T-helper 22 cell (primary cell): ENCODE measurements around the gene TGFBR3.

Experiments used
- DNase-seq: peaks from one replicate; pipeline ENCODE4 v3.0.0-alpha.2; 2020; ENCODE audit warnings: low read depth

The TGFBR3 gene

DNA sequence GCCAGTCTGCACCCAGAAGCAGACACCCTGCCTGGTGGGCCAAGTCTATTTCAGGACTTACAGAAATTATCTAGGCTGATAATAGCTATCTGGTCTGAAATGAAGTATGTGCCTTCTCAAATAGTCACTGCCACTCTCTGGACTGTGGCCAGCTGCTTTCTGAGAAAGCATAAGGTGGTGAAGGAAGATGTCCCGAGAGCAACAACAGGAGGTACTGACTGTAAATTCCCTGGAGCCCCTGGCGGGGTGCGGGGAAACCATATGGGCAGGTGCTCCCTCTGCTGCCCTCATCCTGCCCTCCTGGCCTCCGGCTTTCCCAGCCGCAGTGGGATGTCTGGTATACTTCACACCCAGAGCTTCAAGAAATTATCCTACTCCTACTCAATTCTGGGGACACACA, 86.8 kb downstream of the TGFBR3 start:
- no peak for DNase-seq

DNA sequence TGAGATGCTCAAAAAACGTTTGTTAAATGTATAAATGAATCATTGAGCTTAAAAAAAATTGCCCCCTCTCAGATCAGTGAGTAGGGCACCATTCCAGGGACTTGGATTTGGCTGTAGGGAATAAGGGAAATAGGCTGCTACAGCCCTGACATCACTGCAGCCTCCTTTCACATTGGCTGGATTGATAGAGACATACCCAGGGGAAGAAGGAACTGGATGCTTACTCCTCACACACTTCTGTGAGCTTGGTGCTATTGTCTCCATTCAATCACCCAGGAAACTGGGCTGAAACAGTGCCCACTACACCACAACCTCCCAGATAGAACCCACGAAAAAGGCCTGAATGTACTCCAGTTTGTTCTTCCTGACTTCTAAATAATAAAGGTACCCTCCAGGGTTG, 87.2 kb downstream of the TGFBR3 start:
- no peak for DNase-seq

GRCh38 chr1:91798241-91798648, 87.7 kb downstream of the TGFBR3 start:
- DNase-seq: no peak

DNA sequence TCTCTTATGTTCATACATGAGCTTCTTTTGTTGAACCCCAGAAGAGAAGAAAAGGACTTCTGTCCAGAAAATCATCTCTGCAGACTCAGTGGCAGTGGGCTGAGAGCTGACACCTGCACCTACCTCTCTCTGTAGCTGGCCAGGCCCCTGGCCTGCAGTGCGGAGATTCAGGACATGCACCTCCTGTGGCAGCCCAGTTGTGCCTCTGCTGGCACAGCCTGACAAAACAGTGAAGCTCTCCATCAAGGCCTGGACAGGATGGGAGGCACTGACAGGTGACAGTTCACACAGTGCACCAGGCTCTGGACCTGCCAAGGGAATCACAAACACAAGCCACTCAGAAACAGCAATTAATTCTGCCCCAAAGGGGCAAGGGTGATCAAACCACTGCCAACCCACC, 88.8 kb downstream of the TGFBR3 start:
- DNase-seq: no peak

DNA sequence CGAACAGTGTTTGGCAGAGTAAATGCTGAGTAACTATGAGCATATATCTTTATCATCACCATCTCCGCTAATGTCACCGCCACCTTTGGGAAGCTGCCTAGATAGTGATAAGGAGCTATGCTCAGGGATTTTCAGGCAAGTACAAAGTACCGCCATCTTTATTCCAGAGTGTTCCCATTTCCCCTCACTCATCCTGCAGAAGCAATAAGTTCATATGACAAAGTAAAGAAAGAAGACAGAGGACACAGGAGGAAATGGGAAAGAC, 89.6 kb downstream of the TGFBR3 start:
- no peak for DNase-seq

- no peak for DNase-seq
These were observed 90.2 kb downstream of the TGFBR3 start for GRCh38 chr1:91795591-91796389.

- DNase-seq: no peak
These were observed 92.1 kb downstream of the TGFBR3 start for GRCh38 chr1:91793877-91794276.

- no peak for DNase-seq
These were observed 92.8 kb downstream of the TGFBR3 start for GRCh38 chr1:91793189-91793588.

DNA sequence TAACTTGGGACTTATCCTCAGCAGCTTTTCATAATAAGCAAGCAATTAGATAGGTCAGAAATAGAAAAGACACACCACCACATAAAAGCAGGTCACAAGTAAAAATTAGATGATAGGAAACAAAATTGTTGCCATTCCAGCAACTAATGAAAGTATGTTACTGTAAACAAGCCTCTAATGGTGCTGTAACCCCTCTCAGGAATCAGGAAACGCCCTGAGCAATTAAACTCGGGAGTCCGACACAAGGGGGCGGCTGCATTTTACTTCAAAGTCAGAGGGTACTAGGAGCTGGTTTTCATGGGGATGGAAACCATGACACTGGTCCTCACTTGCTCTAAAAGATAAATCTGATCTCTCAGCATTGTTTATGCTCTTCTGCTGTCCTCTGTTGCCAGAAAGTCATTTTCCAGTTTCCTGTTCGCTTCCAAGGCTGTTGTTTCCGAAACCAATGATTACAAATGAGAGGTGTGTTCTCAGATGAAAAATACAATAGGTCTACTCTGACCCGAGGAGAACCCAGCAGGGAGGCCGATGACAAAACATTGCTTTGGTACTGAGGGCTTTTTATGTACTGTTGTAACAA, 93.4 kb downstream of the TGFBR3 start:
- no peak for DNase-seq

DNA sequence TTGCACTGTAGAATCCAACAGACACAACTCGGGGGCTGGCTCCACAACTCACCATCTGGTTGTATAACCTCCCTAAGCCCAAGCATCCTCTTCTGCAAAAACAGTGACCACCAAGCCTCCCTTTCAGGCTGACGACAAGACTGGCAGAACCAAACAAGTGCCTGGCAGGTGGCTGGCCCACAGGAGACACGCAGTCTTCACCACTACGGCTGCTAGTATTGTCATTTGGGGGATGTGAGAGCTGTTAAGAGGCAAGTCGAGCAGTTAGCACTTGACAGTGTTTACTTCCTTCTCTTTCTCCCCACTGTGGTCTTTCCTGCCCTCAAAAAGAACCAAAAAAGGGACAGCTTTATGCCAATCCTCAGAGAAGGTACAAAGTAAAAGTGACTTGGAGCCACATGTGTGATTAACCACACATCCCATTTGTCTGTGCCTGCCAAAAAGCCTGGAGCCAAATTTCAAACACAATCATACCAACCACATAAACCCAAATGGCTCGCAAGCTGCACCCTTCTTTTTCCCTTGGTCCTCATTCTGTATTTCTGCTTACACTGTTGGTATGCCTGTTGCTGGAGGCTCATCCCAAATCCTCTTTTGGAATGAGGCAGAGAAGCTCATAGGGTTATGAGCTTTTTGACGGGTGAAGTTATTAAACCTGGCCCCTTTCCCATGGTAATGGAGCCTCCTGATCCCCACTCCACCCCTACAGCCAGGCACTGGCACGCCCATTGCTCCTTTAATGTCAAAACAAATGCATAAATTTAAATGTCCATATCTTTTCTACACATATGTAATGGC, 94.1 kb downstream of the TGFBR3 start:
- DNase-seq: no peak

- DNase-seq: no peak
These were observed 94.8 kb downstream of the TGFBR3 start for GRCh38 chr1:91791103-91791502.

GRCh38 chr1:91790392-91790791, 95.6 kb downstream of the TGFBR3 start:
- no peak for DNase-seq

GRCh38 chr1:91789273-91789997, 96.5 kb downstream of the TGFBR3 start:
- no peak for DNase-seq

DNA sequence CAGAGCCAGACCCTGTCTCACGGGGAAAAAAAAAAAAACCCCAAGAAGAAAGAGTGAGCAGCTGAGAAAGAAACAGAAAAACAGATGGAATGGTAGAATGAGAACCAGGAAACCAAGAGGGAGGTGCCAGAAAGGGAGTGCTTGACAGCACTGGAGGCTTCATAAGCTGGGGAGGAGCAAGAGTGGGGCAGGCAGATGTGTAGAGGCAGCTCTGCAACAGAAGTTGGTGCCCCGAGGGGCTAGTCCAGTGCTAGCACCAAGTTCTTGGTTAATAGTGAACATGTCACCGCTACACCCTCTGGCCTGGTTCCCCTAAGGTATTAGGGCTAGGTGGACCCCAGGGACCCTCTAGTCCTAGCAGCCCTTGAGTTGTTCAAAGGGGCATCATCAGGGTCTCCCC, 98.0 kb downstream of the TGFBR3 start:
- DNase-seq: no peak

- DNase-seq: no peak
These were observed 101.3 kb downstream of the TGFBR3 start for GRCh38 chr1:91784616-91785015.

DNA sequence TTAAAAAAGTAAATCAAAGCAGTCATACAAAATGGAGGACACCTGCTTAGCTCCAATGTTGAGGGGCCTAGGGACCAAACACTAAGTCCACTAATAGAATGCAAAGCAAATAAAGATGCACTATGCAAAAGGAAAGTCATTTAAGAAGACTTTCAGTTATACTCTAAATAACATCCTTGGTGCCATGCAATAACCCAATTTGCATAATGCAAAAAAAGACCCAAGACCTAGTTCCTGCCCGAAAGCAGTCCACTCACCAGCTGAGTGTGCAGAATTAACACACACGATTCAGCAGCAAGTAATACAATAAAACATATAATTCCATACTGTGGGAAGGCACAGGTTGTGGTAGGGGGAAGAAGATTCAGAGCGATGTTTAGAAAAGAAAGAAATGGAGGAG, 101.8 kb downstream of the TGFBR3 start:
- no peak for DNase-seq

- DNase-seq: no peak
These were observed 102.4 kb downstream of the TGFBR3 start for GRCh38 chr1:91783423-91784170.

DNA sequence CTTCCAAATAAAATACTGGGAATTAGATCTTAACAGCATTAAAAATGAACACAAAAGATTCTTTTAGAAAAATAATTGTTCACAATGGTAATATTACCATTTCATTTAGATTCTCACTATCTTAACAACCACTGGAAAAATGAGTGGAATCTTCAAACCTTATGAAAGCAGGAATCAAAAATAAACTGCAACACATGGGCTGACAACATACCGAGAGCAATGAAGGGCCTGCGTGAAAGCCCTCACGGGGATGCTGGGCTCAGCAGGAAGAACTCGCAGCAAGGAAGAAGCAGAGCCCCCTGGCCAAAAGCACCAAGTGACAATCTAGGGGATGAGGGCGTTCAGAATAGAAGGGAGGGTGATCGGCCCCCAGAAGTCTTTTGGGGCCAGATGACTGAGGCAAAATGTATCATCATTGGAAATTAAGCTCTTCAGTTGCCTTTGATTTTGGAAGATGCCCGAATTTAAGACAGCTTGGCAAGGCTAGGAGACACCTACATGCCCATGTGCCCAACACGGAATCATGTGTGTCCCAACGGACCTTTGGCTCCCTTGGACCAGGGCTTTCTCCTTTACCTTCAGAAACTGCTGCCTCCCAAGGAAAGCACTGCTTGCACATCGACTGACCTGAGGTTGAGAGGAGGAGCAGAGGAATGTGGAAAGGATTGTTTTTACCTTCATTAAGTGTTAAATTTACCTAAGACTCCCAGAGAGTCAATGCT, 103.9 kb downstream of the TGFBR3 start:
- DNase-seq: no peak

DNA sequence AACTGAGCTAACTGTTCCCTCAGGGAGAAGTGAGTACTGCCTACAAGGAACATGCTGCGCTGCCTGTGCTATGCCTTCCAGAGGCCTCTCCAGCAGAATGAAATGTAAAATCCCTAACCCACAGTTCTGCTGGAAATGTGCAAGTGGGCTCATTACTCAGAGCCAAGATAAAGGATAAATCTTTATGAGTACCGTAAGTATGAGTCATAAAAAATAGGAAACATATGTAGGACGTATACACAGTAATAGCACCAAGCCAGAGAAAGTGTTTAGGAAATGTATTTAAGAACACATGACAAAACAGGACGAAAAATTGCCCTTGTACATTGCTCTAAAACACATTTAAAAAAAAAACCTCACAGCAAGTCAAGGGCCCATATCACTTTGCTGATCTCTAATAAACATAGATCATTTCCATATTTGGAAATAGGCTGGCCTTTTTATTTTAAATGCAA, 104.6 kb downstream of the TGFBR3 start:
- no peak for DNase-seq

- DNase-seq: no peak
These were observed 106.4 kb downstream of the TGFBR3 start for GRCh38 chr1:91779548-91780021.

DNA sequence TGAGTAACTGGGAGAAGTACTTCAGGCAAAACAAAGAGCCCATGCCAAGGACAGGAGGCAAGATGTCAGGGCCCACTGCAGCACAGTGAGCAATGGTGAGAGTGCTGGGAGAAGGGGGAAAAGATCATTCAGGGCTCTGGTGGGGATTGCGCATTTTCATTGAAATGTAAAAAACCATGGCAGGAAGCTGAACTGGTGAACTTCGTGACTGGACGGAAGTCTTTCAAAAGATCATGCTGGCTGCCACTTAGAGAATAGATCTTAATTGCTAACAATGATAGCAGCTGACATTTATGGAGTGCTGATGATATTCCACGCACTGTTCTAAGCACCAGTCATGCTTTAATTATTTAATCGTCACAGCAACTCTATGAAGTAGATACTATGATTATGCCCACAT, 107.0 kb downstream of the TGFBR3 start:
- DNase-seq: no peak
